LNCaP clone FGC (cell line): ENCODE results near the gene GPC6.
A peak's percentile ranks its signal among the peaks of the same experiment; 100 is the strongest.

Source experiments
- DNase-seq: peaks from one replicate; pipeline ENCODE4 v3.0.0-alpha.2; 2011; ENCODE audit warnings: low read depth
- H3K4me3 ChIP-seq: 2 replicates; pipeline ENCODE4 v1.5.1; 2011; ENCODE audit warnings: mild to moderate bottlenecking, low read depth, low read length, control low read depth
- CTCF ChIP-seq: IDR thresholded peaks from 2 replicates; pipeline ENCODE4 v1.5.1; 2012; ENCODE audit warnings: mild to moderate bottlenecking; ENCODE audit not compliant: control insufficient read depth, insufficient read depth; ENCODE audit errors: extremely low read depth

GPC6 gene

GRCh38 chr13:93727211-93728141 lies 500.9 kb downstream of the GPC6 start:
- DNase-seq: peak; percentile 39
- TF ChIP-seq CTCF: no peak
- no peak overlapping the region for H3K4me3 ChIP-seq

- DNase-seq: no peak
- TF ChIP-seq CTCF: no peak
- no peak overlapping the region for H3K4me3 ChIP-seq
Measured at GRCh38 chr13:93729383-93729782, 502.8 kb downstream of the GPC6 start.

DNA sequence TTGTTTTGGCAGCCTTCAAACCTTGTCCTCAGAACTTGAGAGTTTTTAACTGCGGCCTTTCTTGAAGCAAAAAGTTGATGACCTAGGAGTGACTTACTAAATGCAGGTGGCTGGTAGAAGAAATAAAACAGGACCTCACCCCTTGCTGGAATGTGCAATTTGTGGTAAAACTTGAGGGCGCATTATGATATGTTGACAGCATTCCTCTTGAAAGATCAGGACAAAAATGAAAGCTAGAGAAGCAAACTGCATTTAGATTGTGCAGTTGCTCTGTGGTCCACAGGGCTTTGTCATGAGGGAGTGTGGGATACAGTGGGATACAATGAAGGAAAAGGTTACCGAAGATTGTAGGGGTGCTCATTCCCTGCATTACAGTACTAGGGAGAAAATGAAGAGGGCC lies 504.2 kb downstream of the GPC6 start:
- H3K4me3 ChIP-seq: no peak overlapping the region
- DNase-seq: no peak
- no peak for TF ChIP-seq CTCF

DNA sequence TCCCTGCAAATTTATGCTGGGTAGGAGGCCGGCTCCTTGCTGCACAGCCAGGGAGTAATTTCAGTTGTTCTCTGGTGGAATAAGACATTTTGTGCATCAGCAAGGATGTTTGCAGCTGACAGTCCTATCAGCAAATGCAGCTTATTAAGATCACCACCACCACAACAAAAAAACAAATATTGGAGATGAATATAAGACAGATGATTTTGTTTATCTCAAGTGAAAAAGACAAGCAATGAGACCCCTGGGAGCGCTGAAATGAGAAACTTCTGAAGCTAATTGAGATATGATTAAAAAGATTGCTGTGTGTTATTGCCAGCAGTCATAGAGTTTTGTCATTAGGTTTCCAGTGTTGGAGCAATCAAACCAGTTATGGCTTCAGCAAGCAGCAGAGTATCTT lies 505.6 kb downstream of the GPC6 start:
- TF ChIP-seq CTCF: no peak
- no peak overlapping the region for H3K4me3 ChIP-seq
- no peak for DNase-seq

DNA sequence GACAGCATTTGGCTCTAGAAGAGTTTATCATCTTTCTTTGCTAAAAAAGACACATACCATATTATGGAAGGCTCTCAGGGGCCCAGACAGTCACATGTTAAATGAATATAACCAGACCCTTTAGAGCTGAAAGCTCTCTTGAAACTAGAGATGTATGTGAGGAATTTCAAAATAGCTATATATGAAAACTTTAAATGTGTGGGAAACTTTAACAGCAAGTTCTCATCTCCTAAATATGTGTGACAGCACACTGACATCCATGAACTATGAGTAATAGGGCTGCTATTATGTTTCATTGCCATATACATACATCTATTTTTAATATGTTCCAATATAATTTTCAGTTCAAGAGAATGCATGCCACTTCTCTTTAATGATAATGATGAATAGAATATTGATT lies 509.5 kb downstream of the GPC6 start:
- no peak for DNase-seq
- TF ChIP-seq CTCF: no peak
- no peak overlapping the region for H3K4me3 ChIP-seq

- peak; percentile 70 for DNase-seq
Measured at GRCh38 chr13:93736909-93737308, 510.3 kb downstream of the GPC6 start.

More at GRCh38 chr13:93736909-93737308, 510.3 kb downstream of the GPC6 start:
- H3K4me3 ChIP-seq: no peak overlapping the region
- no peak for TF ChIP-seq CTCF
